Sigmoid colon (tissue), 4 donors: ENCODE results near the gene FNDC1.

Experiments used
- CTCF ChIP-seq, 4 experiments: fragments of 450-650 bp in 3 of 4; fragments of 200-600 bp in 1 of 4; IDR thresholded peaks; one replicate each; pipeline ENCODE4 v1.5.1; 2016 to 2019; ENCODE audit warnings: antibody characterized with exemption in 4 of 4, mild to moderate bottlenecking in 3 of 4, moderate library complexity in 2 of 4
- EP300 ChIP-seq, 4 donors: sonication (generic); formaldehyde crosslinking; IDR thresholded peaks; one replicate each; pipeline ENCODE4 v1.6.1; 2017; ENCODE audit warnings: antibody characterized with exemption in 4 of 4
- POLR2A ChIP-seq, 2 donors: fragments of 450-650 bp; IDR thresholded peaks; one replicate each; pipeline ENCODE4 v1.6.1; 2016; ENCODE audit warnings: antibody characterized with exemption in 2 of 2, mild to moderate bottlenecking in 2 of 2, moderate library complexity in 2 of 2
- POLR2AphosphoS5 ChIP-seq, 4 donors: sonication (generic); formaldehyde crosslinking; IDR thresholded peaks; one replicate each; pipeline ENCODE4 v1.6.1; 2017; ENCODE audit warnings: antibody characterized with exemption in 4 of 4

DNA sequence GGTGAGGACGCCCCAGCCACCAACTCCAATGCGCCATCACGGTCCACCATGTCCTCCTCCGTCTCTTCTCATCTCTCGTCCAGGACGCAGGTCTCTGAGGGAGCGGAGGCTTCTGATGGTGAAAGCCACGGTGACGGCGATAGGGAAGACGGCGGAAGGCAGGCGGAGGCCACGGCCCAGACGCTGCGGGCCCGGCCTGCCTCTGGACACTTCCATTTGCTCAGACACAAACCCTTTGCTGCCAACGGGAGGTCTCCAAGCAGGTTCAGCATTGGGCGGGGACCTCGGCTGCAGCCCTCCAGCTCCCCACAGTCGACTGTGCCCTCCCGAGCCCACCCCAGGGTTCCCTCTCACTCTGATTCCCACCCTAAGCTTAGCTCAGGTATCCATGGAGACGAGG lies 63.6 kb downstream of the FNDC1 start:
- TF ChIP-seq CTCF (IDR thresholded peaks at IDR 0.05), result no peak
- no peak for TF ChIP-seq POLR2AphosphoS5 (IDR thresholded peaks at IDR 0.05)
- TF ChIP-seq POLR2A (IDR thresholded peaks at IDR 0.05), result no peak
- no peak for TF ChIP-seq EP300 (IDR thresholded peaks at IDR 0.05)
